Small intestine (tissue), 7 donors: ENCODE results near the gene IMPG1. TPM values are rescaled to one million over a fixed set of nuclear protein-coding genes. Genes with fewer than 3 reads are reported as not detected.
A peak's percentile ranks its signal among the peaks of the same experiment; 100 is the strongest.

ENCODE experiments used
- DNase-seq, 2 donors: peaks; one replicate each; pipeline versions ENCODE4 v3.0.0 to v3.0.0-alpha.2; 2013
- FAIRE-seq: peaks from 2 replicates; lab custom pipeline; 2012; peaks lifted over from hg19 to GRCh38; lab: Jason Lieb, UNC
- H3K27ac ChIP-seq, 3 donors: one replicate each; pipeline ENCODE4 v1.5.1; 2013; ENCODE audit warnings: low read length in 2 of 3, mild to moderate bottlenecking in 2 of 3, control low read depth in 1 of 3, inconsistent platforms in 1 of 3, low read depth in 1 of 3, moderate library complexity in 1 of 3
- H3K27me3 ChIP-seq, 3 donors: one replicate each; pipeline ENCODE4 v1.6.1; 2013; ENCODE audit warnings: low read length in 3 of 3, inconsistent platforms in 1 of 3; ENCODE audit not compliant: control insufficient read depth in 3 of 3, insufficient read depth in 3 of 3
- H3K36me3 ChIP-seq, 3 donors: one replicate each; pipeline ENCODE4 v1.6.1; 2013; ENCODE audit warnings: low read length in 3 of 3, inconsistent platforms in 1 of 3, low read depth in 1 of 3, mild to moderate bottlenecking in 1 of 3, moderate library complexity in 1 of 3; ENCODE audit not compliant: control insufficient read depth in 3 of 3, insufficient read depth in 2 of 3
- H3K4me1 ChIP-seq, 3 donors: one replicate each; pipeline ENCODE4 v1.6.1; 2013; ENCODE audit warnings: low read length in 2 of 3, inconsistent platforms in 1 of 3, low read depth in 1 of 3, mild to moderate bottlenecking in 1 of 3, moderate library complexity in 1 of 3; ENCODE audit not compliant: control insufficient read depth in 3 of 3, insufficient read depth in 2 of 3
- H3K4me3 ChIP-seq, 3 donors: one replicate each; pipeline ENCODE4 v1.5.1; 2013; ENCODE audit warnings: low read length in 3 of 3, control low read depth in 1 of 3, inconsistent platforms in 1 of 3, low read depth in 1 of 3, mild to moderate bottlenecking in 1 of 3, moderate library complexity in 1 of 3
- H3K9me3 ChIP-seq, 2 donors: one replicate each; pipeline ENCODE4 v1.6.1; 2013; ENCODE audit warnings: low read depth in 1 of 2, low read length in 1 of 2; ENCODE audit not compliant: control insufficient read depth in 2 of 2, insufficient read depth in 1 of 2
- WGBS, 3 donors: extraction: QIAGEN DNeasy Blood & Tissue Kit; methylation state at CpG; one replicate each; pipeline ENCODE4 v1.1.7; 2013; 5-methylcytosine and 5-hydroxymethylcytosine counted together
- polyA plus RNA-seq, 4 donors: library from polyadenylated mRNA; stranded (reverse) in 3 of 4; unstranded in 1 of 4; fragments of 200-250 nt in 3 of 4; fragments of 120-200 nt in 1 of 4; gene quantifications; one replicate each; pipeline versions ENCODE4 v1.2.1 to v1.2.3, GENCODE V29; 2013
- donor health status: healthy with polysubstance abuse.
- donor health status: control.
- donor health status: control.
- donor health status: Bipolar disorder and iron deficiency.
- donor health status: healthy.

Gene IMPG1
- polyA plus RNA-seq, 4 donors, result 2.3 TPM; not detected in 3

- WGBS, 3 donors, result 65 to 94% (median 77%) methylated on average over 3 of the region's 3 CpGs
- no peaks in the 10 kb centered on the region for H3K9me3 ChIP-seq
- H3K27me3 ChIP-seq, result no peaks in the 10 kb centered on the region
- no peak overlapping the region for H3K27ac ChIP-seq
- no peaks in the 10 kb centered on the region for H3K4me1 ChIP-seq
- H3K36me3 ChIP-seq, result peaks cover 0 to 12% (median 6%) of the 10 kb centered on the region in 3 donors
- no peak for DNase-seq
- no peak overlapping the region for H3K4me3 ChIP-seq
- FAIRE-seq, result no peak
These were observed 175.9 kb downstream of the IMPG1 start for GRCh38 chr6:75896526-75896925.

GRCh38 chr6:75893776-75894152 is 178.7 kb downstream of the IMPG1 start:
- Histone ChIP-seq H3K4me3 (no peak overlapping the region), H3K27me3 (no peaks in the 10 kb centered on the region), H3K9me3 (no peaks in the 10 kb centered on the region), H3K4me1 (no peaks in the 10 kb centered on the region), H3K36me3 (peaks cover 0 to 24% (median 6%) of the 10 kb centered on the region in 3 donors), H3K27ac (no peak overlapping the region)
- FAIRE-seq (no peak), DNase-seq (no peak)
- 63 to 83% (median 67%) methylated on average over 2 of the region's 2 CpGs for WGBS, 3 donors

GRCh38 chr6:75893058-75893775 is 179.2 kb downstream of the IMPG1 start:
- no peaks in the 10 kb centered on the region for H3K9me3 ChIP-seq
- DNase-seq, result peak; percentile 32 to 59
- no peaks in the 10 kb centered on the region for H3K4me1 ChIP-seq
- H3K27ac ChIP-seq, result no peak overlapping the region
- no peak overlapping the region for H3K4me3 ChIP-seq
- H3K36me3 ChIP-seq, result peaks cover 0 to 24% (median 3%) of the 10 kb centered on the region in 3 donors
- FAIRE-seq, result peak; percentile 67
- no peaks in the 10 kb centered on the region for H3K27me3 ChIP-seq
- WGBS, 3 donors, result 25 to 63% (median 43%) methylated on average over 5 of the region's 5 CpGs

GRCh38 chr6:75892384-75892783 is 180.1 kb downstream of the IMPG1 start:
- H3K9me3 ChIP-seq, result no peaks in the 10 kb centered on the region
- no peak overlapping the region for H3K27ac ChIP-seq
- no peak overlapping the region for H3K4me3 ChIP-seq
- H3K27me3 ChIP-seq, result no peaks in the 10 kb centered on the region
- DNase-seq (no peak), FAIRE-seq (no peak)
- WGBS, 3 donors, result 89 to 94% (median 89%) methylated on average over 8 of the region's 8 CpGs
- H3K4me1 ChIP-seq, result no peaks in the 10 kb centered on the region
- H3K36me3 ChIP-seq, result peaks cover 0 to 29% (median 3%) of the 10 kb centered on the region in 3 donors

GRCh38 chr6:75884822-75885221 is 187.6 kb downstream of the IMPG1 start:
- H3K9me3 ChIP-seq, result no peaks in the 10 kb centered on the region
- DNase-seq (no peak), FAIRE-seq (no peak)
- H3K36me3 ChIP-seq, result peaks cover 0 to 24% (median 7%) of the 10 kb centered on the region in 3 donors
- H3K27ac ChIP-seq, result no peak overlapping the region
- no peaks in the 10 kb centered on the region for H3K27me3 ChIP-seq
- no peak overlapping the region for H3K4me3 ChIP-seq
- no peaks in the 10 kb centered on the region for H3K4me1 ChIP-seq
- 68 to 87% (median 82%) methylated on average over 2 of the region's 2 CpGs for WGBS, 3 donors

GRCh38 chr6:75882734-75883133 is 189.7 kb downstream of the IMPG1 start:
- H3K9me3 ChIP-seq, result no peaks in the 10 kb centered on the region
- H3K36me3 ChIP-seq, result peaks cover 0 to 18% (median 8%) of the 10 kb centered on the region in 3 donors
- H3K27ac ChIP-seq, result no peak overlapping the region
- no peaks in the 10 kb centered on the region for H3K4me1 ChIP-seq
- no peak for FAIRE-seq
- H3K27me3 ChIP-seq, result no peaks in the 10 kb centered on the region
- no peak overlapping the region for H3K4me3 ChIP-seq
- no peak for DNase-seq
- 80 to 86% (median 86%) methylated on average over 2 of the region's 2 CpGs for WGBS, 3 donors

GRCh38 chr6:75880305-75880704 is 192.2 kb downstream of the IMPG1 start:
- no peaks in the 10 kb centered on the region for H3K4me1 ChIP-seq
- FAIRE-seq (no peak), DNase-seq (no peak)
- 91 to 98% (median 92%) methylated on average over 1 of the region's 1 CpG for WGBS, 3 donors
- peaks cover 0 to 21% (median 14%) of the 10 kb centered on the region in 3 donors for H3K36me3 ChIP-seq
- no peak overlapping the region for H3K4me3 ChIP-seq
- H3K27me3 ChIP-seq, result no peaks in the 10 kb centered on the region
- H3K9me3 ChIP-seq, result no peaks in the 10 kb centered on the region
- H3K27ac ChIP-seq, result no peak overlapping the region

GRCh38 chr6:75876152-75876551 is 196.3 kb downstream of the IMPG1 start:
- peaks cover 6 to 38% (median 10%) of the 10 kb centered on the region in 3 donors for H3K36me3 ChIP-seq

GRCh38 chr6:75874224-75874623 is 198.2 kb downstream of the IMPG1 start:
- Histone ChIP-seq H3K27me3 (no peaks in the 10 kb centered on the region), H3K9me3 (no peaks in the 10 kb centered on the region), H3K4me3 (no peak overlapping the region), H3K4me1 (no peaks in the 10 kb centered on the region), H3K27ac (no peak overlapping the region), H3K36me3 (peaks cover 6 to 33% (median 8%) of the 10 kb centered on the region in 3 donors)
- no peak for FAIRE-seq
- no peak for DNase-seq
- WGBS, 3 donors, result 82 to 97% (median 91%) methylated on average over 2 of the region's 2 CpGs

More at GRCh38 chr6:75876152-75876551, 196.3 kb downstream of the IMPG1 start:
- FAIRE-seq (no peak), DNase-seq (no peak)
- Histone ChIP-seq H3K9me3 (no peaks in the 10 kb centered on the region), H3K4me1 (no peaks in the 10 kb centered on the region), H3K27ac (no peak overlapping the region), H3K27me3 (no peaks in the 10 kb centered on the region), H3K4me3 (no peak overlapping the region)
